GM19324 (cell line): ENCODE data around the gene IDUA.
A peak's percentile ranks its signal among the peaks of the same experiment; 100 is the strongest.
"Not testable (repeated sequence)": the region's sequence is repeated elsewhere in the genome, so short reads cannot be mapped to it uniquely, and the experiment has no call there.

Experiments
- ATAC-seq: cut with Tn5 transposase; IDR thresholded peaks from one replicate; pipeline ENCODE4 v1.9.1; 2021; ENCODE audit warnings: mild to moderate bottlenecking, moderate library complexity; ENCODE audit not compliant: unreplicated experiment, low FRiP score

The IDUA gene

DNA sequence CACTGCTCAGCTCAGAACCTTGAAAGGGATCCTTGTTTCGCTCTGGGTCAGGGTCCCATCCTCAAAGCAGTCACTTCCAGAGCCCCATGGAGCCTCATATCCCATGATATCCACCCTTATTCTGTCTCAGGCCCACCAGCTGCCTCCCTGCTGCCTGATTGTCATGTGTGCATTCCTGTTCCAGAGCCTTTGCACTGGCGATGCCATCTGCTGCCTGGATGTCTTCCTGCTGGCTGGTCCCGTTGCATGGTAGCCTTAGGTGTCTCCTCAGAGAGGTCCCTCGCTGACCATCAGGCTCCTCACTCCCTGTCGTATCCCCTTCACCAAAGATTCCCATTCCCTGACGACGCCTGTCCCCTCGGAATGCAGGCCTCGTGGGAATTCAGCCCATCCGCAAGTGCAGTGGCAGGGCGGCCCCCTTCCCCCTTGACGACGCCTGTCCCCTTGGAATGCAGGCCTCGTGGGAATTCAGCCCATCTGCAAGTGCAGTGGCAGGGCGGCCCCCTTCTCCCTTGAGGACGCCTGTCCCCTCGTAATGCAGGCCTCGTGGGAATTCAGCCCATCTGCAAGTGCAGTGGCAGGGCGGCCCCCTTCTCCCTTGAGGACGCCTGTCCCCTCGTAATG lies 12.5 kb downstream of the IDUA start:
- ATAC-seq = not testable (repeated sequence)

DNA sequence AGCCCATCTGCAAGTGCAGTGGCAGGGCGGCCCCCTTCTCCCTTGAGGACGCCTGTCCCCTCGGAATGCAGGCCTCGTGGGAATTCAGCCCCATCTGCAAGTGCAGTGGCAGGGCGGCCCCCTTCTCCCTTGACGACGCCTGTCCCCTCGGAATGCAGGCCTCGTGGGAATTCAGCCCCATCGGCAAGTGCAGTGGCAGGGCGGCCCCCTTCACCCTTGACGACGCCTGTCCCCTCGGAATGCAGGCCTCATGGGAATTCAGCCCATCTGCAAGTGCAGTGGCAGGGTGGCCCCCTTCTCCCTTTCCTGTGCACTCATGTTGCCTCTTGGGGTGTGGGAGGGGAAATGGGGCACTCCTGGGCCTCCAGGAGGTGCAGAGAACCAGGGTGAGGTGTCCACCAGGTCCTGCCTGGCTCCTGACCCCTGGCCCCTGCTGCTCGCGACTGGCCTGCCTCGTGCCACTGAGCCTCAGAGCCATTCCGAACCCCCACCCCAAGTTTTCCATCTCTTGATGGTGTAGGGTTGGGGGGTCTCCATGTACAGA lies 13.1 kb downstream of the IDUA start:
- no peak for ATAC-seq

DNA sequence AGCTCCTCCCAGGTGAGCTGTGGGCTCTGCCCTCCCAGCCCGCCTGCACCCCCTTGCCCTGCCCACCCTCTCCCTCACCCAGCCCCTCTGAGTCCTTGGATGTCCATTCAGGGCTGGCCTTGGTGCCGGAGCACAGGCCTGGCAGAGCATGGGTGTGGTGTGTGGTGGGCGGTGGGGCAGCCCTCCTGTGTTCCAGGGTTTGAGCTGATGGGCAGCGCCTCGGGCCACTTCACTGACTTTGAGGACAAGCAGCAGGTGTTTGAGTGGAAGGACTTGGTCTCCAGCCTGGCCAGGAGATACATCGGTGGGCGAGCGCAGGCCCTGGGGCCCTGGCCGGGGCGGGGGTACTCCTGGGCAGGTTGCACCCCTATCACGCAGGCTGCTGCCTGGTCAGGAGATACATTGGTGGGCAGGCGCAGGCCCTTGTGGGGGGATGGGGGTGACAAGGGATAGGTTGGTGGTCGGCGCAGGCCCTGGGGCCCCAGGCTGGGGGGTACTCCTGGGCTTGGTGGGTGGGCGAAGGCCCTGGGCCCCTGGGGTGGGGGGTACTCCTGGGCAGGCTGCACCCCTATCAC lies 13.9 kb downstream of the IDUA start:
- no peak for ATAC-seq

DNA sequence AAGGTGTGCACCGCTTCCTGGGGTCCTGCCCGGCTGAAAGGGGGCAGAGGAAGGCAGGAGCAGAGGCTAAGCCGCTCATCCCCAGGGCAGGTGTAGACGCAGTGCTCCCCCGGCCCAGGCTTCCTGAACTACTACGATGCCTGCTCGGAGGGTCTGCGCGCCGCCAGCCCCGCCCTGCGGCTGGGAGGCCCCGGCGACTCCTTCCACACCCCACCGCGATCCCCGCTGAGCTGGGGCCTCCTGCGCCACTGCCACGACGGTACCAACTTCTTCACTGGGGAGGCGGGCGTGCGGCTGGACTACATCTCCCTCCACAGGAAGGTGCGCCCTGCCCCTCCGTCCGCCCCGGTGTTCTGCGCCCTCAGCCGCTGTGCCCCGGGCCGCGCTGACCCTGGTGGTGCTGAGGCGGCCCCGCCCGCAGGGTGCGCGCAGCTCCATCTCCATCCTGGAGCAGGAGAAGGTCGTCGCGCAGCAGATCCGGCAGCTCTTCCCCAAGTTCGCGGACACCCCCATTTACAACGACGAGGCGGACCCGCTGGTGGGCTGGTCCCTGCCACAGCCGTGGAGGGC lies 14.8 kb downstream of the IDUA start:
- no peak for ATAC-seq

DNA sequence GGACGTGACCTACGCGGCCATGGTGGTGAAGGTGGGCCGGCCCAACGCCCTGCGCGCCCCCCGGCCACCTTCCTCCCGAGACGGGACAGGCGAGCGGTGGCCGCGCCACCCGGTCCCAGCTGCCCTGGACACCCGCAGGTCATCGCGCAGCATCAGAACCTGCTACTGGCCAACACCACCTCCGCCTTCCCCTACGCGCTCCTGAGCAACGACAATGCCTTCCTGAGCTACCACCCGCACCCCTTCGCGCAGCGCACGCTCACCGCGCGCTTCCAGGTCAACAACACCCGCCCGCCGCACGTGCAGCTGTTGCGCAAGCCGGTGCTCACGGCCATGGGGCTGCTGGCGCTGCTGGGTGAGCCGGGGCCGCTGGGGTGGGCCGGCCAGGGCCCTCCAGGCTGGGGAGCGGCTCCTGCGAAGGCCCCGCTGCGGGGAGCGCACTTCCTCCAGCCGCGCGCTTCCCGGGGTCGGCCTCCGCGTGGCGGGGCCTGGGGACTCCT lies 15.3 kb downstream of the IDUA start:
- no peak for ATAC-seq

DNA sequence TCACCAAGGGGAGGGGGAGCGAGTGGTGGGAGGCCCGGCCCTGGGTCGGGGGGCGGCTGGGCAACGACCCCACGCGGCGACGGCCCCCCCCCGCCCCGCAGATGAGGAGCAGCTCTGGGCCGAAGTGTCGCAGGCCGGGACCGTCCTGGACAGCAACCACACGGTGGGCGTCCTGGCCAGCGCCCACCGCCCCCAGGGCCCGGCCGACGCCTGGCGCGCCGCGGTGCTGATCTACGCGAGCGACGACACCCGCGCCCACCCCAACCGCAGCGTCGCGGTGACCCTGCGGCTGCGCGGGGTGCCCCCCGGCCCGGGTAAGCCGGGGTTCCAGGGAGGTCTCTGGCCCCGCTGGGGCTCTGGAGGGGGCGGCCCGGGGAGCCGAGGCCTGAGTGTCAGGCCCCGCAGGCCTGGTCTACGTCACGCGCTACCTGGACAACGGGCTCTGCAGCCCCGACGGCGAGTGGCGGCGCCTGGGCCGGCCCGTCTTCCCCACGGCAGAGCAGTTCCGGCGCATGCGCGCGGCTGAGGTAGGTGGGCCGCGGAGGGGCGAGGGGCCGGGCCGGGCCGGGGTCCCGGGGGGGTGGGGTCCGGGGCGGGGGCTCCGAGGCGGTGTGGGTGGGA lies 15.9 kb downstream of the IDUA start:
- no peak for ATAC-seq

DNA sequence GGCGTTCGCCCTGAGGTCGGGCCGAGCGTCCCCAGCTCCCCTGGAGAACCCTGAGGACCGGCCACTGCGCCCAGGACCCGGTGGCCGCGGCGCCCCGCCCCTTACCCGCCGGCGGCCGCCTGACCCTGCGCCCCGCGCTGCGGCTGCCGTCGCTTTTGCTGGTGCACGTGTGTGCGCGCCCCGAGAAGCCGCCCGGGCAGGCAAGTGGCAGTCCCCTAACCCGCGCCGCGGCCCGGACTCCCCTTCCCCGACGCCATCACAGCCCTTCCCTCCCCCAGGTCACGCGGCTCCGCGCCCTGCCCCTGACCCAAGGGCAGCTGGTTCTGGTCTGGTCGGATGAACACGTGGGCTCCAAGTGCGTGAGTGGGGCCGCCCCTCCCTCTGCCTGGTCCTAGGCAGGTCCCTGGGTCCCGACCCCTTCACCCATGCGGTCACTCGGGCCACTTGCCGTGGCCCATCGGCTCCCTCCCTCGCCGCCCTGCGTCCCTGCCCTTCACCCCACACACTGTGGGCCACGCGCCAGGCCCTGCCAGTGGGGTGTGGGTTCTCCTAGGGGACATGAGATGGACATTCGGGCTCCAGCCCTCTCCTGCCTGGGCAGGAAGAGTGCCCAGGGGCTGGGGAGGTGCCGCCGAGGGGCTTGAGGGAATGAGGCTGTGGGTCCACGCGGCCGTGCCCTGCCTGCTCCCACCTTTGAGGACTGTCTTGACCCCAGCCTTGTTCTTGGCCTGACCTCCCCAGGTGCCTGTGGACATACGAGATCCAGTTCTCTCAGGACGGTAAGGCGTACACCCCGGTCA lies 16.6 kb downstream of the IDUA start:
- no peak for ATAC-seq

GRCh38 chr4:1004071-1004418 lies 17.2 kb downstream of the IDUA start:
- ATAC-seq = no peak

DNA sequence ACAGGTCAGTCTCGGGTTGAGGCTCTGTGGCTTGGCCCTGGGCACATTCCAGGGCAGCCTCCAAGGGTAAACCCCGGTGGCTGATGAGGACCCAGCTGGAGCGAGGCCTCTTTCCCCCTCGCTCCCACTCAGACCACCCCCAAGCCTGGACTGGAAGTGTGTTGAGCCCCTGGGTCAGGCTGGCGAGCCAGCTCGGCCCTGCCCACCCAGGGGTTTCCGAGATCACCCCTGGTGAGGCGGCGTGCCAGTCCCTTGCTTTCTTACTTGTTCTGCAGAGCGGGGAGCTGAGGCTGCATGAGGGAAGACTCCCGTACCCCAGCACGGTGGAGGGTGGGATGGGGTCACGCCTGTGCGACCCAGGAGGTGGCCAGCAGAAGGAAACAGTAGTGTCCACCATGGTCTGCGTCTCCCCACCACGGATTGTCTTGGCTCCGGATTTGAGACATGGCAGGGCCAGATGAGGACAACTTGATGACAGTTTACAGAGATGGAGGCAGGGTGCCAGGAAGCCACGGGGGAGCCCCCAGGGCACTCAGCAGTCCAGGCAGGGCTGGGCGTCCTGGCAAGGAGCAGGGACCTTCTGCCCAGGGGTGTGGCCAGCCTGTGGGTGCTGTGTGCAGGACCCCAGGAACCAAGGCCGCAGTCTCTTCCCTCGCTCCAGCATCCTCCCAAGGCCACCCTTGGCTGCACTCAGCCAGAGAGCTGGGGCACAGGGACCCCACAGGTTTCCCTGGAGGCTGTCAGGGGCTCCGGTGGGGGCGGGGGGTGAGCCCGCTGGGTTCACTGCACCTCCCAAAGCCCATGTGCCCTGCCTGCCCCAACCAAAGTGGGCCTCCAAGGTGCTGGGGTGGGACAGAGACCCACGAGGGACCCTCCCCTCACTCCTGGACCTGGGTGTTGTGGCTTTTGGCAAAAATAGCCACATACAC lies 18.0 kb downstream of the IDUA start:
- ATAC-seq = no peak

DNA sequence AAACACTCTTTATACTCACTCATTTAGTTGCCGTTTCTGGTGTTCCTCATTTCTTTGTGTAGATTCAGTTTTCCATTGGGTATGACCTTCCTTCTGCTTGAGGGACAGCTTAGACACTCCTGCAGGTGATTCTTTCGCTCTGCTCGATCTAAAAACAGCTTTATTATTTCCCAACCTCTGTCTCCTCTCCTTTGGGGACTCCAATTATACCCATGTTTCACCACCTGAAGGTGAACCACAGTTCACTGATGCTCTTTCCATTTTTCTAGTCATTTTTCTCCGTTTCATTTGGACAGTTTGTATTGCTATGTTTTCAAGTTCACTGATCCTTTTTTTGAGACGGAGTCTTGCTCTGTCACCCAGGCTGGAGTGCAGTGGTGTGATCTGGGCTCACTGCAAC lies 20.0 kb downstream of the IDUA start:
- no peak for ATAC-seq

- ATAC-seq = peak; percentile 4
Observed at GRCh38 chr4:1008840-1009541, 22.1 kb downstream of the IDUA start.

DNA sequence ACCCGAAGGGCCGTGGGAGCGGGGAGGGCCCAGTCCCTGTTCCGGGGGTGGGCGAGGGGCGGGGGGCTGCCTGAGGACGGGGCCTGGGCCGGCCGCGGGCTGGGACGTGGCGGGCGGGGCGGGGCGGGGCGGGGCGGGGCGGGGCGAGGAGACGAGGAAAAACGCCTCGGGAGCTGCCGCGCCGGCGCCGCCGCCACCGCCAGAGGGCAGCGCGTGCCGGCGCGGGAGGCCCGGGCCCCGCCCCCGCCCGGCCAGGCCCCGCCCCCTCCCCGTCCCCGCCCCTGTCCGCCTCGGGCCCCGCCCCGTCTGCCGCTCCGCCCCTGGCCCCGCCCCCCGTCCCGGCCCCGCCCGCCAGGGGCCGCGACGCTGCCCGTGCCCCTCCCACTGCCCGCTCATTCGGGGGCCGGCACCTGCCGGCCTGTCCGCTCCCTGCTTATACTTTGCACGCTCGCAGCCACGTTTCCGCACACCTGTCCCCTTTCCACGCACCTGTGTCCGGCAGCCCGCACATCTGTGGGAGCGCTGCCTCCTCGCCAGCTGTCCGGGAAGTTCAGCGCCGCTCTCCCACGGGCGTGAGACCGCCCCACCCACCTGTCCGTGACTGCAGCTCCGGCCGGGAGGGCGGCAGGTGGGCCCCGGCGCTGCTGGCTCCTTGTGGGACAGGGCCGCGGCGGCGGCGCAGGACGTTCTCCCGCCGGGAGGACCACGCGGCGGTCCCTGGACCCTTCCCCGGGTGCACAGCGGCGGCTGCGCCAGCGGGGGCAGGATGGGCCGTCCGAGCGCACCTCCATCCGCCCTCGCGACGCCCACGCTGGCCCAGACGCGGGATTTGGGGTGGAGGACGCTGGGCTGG lies 22.9 kb downstream of the IDUA start:
- peak; percentile 47 for ATAC-seq

- peak; percentile 1 for ATAC-seq
Observed at GRCh38 chr4:1010395-1011021, 23.7 kb downstream of the IDUA start.

- peak; percentile 36 for ATAC-seq
Observed at GRCh38 chr4:1011022-1011665, 24.3 kb downstream of the IDUA start, which contains the start of gene FGFRL1. Gene FGFRL1, plus strand, starts transcription at chr4:1011626. Its CDS starts 860 bp downstream, at chr4:1012486.

DNA sequence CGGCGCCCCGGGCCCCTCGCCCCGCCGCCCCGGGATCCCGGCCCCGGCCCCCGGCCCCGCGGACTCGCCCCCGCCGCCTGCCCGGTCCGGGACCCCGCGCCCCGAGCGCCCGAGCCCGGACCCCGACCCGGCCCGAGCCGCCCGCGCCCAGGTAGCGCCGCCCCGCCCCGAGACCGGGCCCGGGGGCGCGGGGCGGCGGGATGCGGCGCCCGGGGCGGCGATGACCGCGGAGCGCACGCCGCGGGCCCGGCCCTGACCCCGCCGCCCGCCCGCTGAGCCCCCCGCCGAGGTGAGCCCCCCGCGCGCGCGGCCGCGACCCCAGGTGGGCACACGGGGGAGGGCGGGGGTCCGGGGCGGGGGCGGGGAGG lies 24.8 kb downstream of the IDUA start:
- ATAC-seq = no peak

DNA sequence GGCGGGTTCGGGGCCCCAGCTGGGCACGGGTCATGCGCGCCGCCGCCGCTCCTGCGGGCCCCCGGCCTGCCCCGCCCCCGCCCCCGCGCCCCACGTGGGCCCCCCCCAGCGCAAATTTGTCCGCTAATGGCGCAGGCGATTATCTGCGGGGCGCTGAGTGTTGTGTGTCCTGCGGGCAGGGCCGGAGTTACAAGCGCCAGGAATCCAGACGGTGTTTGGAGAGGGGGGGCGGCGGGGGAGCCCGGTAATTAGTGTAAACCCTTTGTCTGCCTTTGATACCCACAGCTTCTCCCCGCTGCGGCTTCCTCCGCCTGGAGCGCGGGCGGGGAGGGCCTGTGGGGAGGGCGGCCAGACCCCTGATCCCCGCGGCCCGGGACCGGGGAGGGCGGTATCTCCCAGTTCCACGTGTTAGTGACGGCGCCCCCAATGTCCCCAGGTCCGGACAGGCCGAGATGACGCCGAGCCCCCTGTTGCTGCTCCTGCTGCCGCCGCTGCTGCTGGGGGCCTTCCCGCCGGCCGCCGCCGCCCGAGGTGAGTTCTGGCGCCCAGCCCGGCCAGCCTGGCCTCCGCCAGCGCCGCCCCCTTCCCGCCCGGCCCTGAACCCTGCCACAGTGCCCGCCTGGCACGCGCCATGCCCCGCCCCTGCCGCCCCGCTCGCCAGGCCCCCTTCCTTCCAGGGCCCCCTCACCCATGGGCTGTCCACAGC lies 25.3 kb downstream of the IDUA start:
- no peak for ATAC-seq
